Hepatocyte (in vitro differentiated cells): ENCODE results near the gene SBNO1. TPM values are rescaled to one million over a fixed set of nuclear protein-coding genes. Genes with fewer than 3 reads are reported as not detected.

ENCODE experiments used
- DNase-seq: peaks from one replicate; pipeline ENCODE4 v3.0.0-alpha.2; 2016; ENCODE audit warnings: low spot score
- H2AFZ ChIP-seq: fragments of 200-600 bp; sonication (generic); 2 replicates; pipeline ENCODE4 v1.6.0; 2016; ENCODE audit warnings: antibody characterized with exemption, mild to moderate bottlenecking
- H3K27ac ChIP-seq: fragments of 200-600 bp; sonication (generic); 2 replicates; pipeline ENCODE4 v1.5.1; 2016; ENCODE audit warnings: mild to moderate bottlenecking
- H3K27me3 ChIP-seq: fragments of 200-600 bp; sonication (generic); 2 replicates; pipeline ENCODE4 v1.6.1; 2016
- H3K36me3 ChIP-seq: fragments of 200-600 bp; sonication (generic); replicated peaks from 2 replicates; pipeline ENCODE4 v1.5.1; 2016; ENCODE audit warnings: low read depth; ENCODE audit not compliant: insufficient read depth
- H3K4me1 ChIP-seq: fragments of 200-600 bp; sonication (generic); 2 replicates; pipeline ENCODE4 v1.5.1; 2016; ENCODE audit warnings: mild to moderate bottlenecking, moderate library complexity; ENCODE audit not compliant: insufficient read depth
- H3K4me2 ChIP-seq: fragments of 200-600 bp; sonication (generic); 2 replicates; pipeline ENCODE4 v1.6.0; 2016
- H3K4me3 ChIP-seq: fragments of 200-600 bp; sonication (generic); 2 replicates; pipeline ENCODE4 v1.5.1; 2016; ENCODE audit warnings: mild to moderate bottlenecking
- H3K79me2 ChIP-seq: fragments of 200-600 bp; sonication (generic); 2 replicates; pipeline ENCODE4 v1.6.0; 2017; ENCODE audit warnings: mild to moderate bottlenecking
- H3K9me2 ChIP-seq: fragments of 200-600 bp; sonication (generic); replicated peaks from 2 replicates; pipeline ENCODE4 v1.6.0; 2017; ENCODE audit warnings: mild to moderate bottlenecking; ENCODE audit not compliant: insufficient read depth
- H3K9me3 ChIP-seq: fragments of 200-600 bp; sonication (generic); 2 replicates; pipeline ENCODE4 v1.5.1; 2016; ENCODE audit warnings: low read depth, mild to moderate bottlenecking
- H4K20me1 ChIP-seq: fragments of 200-600 bp; sonication (generic); 2 replicates; pipeline ENCODE4 v1.6.0; 2016; ENCODE audit warnings: mild to moderate bottlenecking; ENCODE audit not compliant: insufficient read depth, poor library complexity, severe bottlenecking
- CTCF ChIP-seq: fragments of 200-600 bp; sonication (generic); IDR thresholded peaks from 2 replicates; pipeline ENCODE4 v1.5.1; 2016; ENCODE audit warnings: antibody characterized with exemption, mild to moderate bottlenecking; ENCODE audit not compliant: poor library complexity
- EZH2 ChIP-seq: fragments of 200-600 bp; sonication (generic); IDR thresholded peaks from 2 replicates; pipeline ENCODE4 v1.6.1; 2016; ENCODE audit warnings: antibody characterized with exemption, mild to moderate bottlenecking, borderline replicate concordance
- EZH2phosphoT487 ChIP-seq: fragments of 200-600 bp; sonication (generic); IDR thresholded peaks from one replicate; pipeline ENCODE4 v1.6.1; 2018; ENCODE audit warnings: antibody characterized with exemption, mild to moderate bottlenecking, low read depth, moderate library complexity; ENCODE audit not compliant: unreplicated experiment, severe bottlenecking
- WGBS: methylation state at CpG from one replicate; pipeline ENCODE4 v1.1.6; 2016; ENCODE audit warnings: low lambda C conversion rate; ENCODE audit errors: missing lambda C conversion rate; 5-methylcytosine and 5-hydroxymethylcytosine counted together
- polyA plus RNA-seq: library from polyadenylated mRNA; unstranded; fragments of >200 nt; fragmentation: Nextera tagmentation; extraction: Ambion mirVana; gene quantifications from 2 replicates; pipeline ENCODE4 v1.2.1, GENCODE V29; 2016
- total RNA-seq: library from RNA; depleted of rRNA; stranded (reverse); fragments of >200 nt; gene quantifications from 2 replicates; pipeline ENCODE4 v1.2.3, GENCODE V29; 2014

SBNO1 gene
- total and polyA plus RNA-seq, 2 experiments from 2014 or later: 13.4 to 28.9 TPM

- Histone ChIP-seq H3K27me3 (no peaks in the 10 kb centered on the region), H3K79me2 (no peaks in the 10 kb centered on the region), H4K20me1 (no peaks in the 10 kb centered on the region), H3K4me3 (no peak overlapping the region), H3K4me1 (no peaks in the 10 kb centered on the region), H3K36me3 (no peaks in the 10 kb centered on the region), H3K4me2 (no peak overlapping the region), H3K9me2 (no peaks in the 10 kb centered on the region), H3K27ac (peak overlapping the region; percentile 61), H3K9me3 (no peaks in the 10 kb centered on the region), H2AFZ (no peak overlapping the region)
- WGBS: 68% methylated on average over 3 of the region's 3 CpGs
- DNase-seq: peak; percentile 41
- TF ChIP-seq EZH2phosphoT487 (no peak), CTCF (no peak), EZH2 (no peak)
These were observed 59.5 kb downstream of the SBNO1 start for GRCh38 chr12:123305136-123305535.

DNA sequence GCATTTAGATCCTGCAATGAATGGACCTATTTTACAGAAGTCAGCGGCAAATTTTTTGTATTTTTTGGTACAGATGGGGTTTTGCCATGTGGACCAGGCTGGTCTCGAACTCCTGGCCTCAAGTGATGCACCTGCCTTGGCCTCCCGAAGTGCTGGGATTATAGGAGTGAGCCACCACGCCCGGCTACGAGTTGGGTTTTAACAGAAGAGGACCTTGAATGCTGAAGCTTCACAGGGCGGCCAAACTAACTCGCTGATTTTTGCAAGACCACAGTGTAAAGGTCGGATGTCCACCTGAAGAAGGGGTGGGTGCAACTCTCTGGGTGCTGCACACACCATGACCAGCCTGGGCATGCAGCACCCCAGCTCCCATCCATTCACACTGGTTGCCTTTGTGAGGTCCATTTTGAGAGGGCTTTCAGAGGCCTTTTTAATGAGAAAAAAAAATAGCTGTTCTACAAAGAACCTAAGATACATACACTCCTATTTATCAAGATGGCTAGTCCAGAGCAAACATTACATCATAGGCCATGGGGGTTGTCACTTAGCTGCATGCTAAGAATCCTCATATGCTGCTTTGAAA lies 71.4 kb downstream of the SBNO1 start:
- Histone ChIP-seq H3K4me2 (no peak overlapping the region), H3K79me2 (peaks cover 5% of the 10 kb centered on the region), H3K9me3 (no peaks in the 10 kb centered on the region), H3K9me2 (no peaks in the 10 kb centered on the region), H2AFZ (no peak overlapping the region), H4K20me1 (no peaks in the 10 kb centered on the region), H3K4me3 (no peak overlapping the region), H3K27me3 (no peaks in the 10 kb centered on the region), H3K27ac (peak overlapping the region; percentile 17), H3K4me1 (no peaks in the 10 kb centered on the region), H3K36me3 (no peaks in the 10 kb centered on the region)
- no peak for TF ChIP-seq CTCF
- no peak for TF ChIP-seq EZH2
- no peak for TF ChIP-seq EZH2phosphoT487
- DNase-seq: peak; percentile 38
- WGBS: 82% methylated on average over 9 of the region's 9 CpGs

DNA sequence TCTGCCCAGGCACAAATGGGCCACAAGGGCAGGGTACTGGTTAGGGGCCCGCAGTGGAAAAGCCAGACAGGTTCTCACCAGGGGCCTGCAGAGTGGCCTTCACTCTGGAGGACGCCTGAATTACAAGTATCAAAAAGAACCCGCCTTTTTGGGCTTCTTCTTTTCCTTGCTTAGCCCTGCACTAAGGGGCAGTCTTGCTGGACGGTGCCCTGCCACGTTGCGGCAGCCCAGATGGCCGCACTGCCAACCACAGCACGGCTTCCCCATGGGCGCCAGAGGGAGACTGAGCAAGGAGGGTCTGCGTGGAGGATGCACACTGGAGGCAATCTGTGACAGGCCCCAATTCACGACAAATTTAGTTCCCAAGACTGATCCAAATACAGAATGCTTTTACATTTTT lies 74.7 kb downstream of the SBNO1 start:
- Histone ChIP-seq H3K4me2 (no peak overlapping the region), H3K9me3 (no peaks in the 10 kb centered on the region), H2AFZ (no peak overlapping the region), H3K9me2 (no peaks in the 10 kb centered on the region), H3K4me1 (no peaks in the 10 kb centered on the region), H3K27me3 (no peaks in the 10 kb centered on the region), H3K79me2 (peaks cover 5% of the 10 kb centered on the region), H4K20me1 (no peaks in the 10 kb centered on the region), H3K36me3 (no peaks in the 10 kb centered on the region), H3K27ac (no peak overlapping the region), H3K4me3 (no peak overlapping the region)
- WGBS: 97% methylated on average over 11 of the region's 11 CpGs
- TF ChIP-seq CTCF (no peak), EZH2 (no peak), EZH2phosphoT487 (no peak)
- no peak for DNase-seq
